ENCODE measurements around the gene SOX18.

DNA sequence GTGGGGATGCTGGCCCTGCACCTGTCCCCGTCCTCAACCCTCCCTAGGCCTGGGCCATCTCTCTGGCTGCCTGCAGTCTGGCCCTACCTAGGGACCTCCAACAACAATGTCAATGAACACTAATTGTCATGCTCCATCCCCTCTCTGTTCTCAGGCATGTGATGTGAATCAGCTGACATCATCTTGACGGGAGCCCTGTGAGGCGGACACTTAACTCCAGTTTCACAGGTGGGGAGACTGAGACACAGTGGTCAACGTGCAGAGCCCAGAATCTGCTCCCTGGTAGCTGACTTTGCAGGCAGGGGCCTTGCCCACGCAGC is 12.8 kb upstream of the SOX18 start:
- TF ChIP-seq YY1 (IDR thresholded peaks at IDR 0.05; ENCODE audit: insufficient read depth, insufficient read length): no peak
- TF ChIP-seq SUZ12 (IDR thresholded peaks at IDR 0.05; ENCODE audit: extremely low read depth, insufficient read depth, insufficient read length): no peak
- TF ChIP-seq ZNF274 (IDR thresholded peaks at IDR 0.05; ENCODE audit: low read depth, low read length): no peak

Measured in NT2/D1 (cell line).